PC-3 (cell line): Measurements from ENCODE around the gene NANOGP8.

Experiments used
- CTCF ChIP-seq: fragments of 300-600 bp; sonication (generic); conservative IDR thresholded peaks from 2 replicates; pipeline ENCODE4 v1.5.1; 2017; ENCODE audit warnings: antibody characterized with exemption, low read depth, mild to moderate bottlenecking, low read length
- EZH2phosphoT487 ChIP-seq: fragments of 300-600 bp; sonication (generic); IDR thresholded peaks from 2 replicates; pipeline ENCODE4 v1.6.1; 2018; ENCODE audit warnings: mild to moderate bottlenecking, antibody characterized with exemption, low read length, borderline replicate concordance

GRCh38 chr15:35112346-35112745 lies 27.3 kb upstream of the NANOGP8 start:
- TF ChIP-seq CTCF (no peak), EZH2phosphoT487 (no peak)
